ENCODE data around the gene NARF. TPM values are rescaled to one million over a fixed set of nuclear protein-coding genes. Genes with fewer than 3 reads are reported as not detected.
A peak's percentile ranks its signal among the peaks of the same experiment; 100 is the strongest.
"Not testable (repeated sequence)": the region's sequence is repeated elsewhere in the genome, so short reads cannot be mapped to it uniquely, and the experiment has no call there.

Gene NARF
- total RNA-seq, 1 donor from 2014 or later: 21.9 TPM

- Histone ChIP-seq H3K9ac (ENCODE audit: low read depth in 1 of 3, low read length in 3 of 3) (no peak overlapping the region), H3K9me3 (ENCODE audit: control insufficient read depth in 3 of 3, low read length in 3 of 3) (no peaks in the 10 kb centered on the region), H3K4me1 (ENCODE audit: control insufficient read depth in 3 of 3, insufficient read depth in 3 of 3, low read length in 3 of 3) (peaks cover 14 to 33% (median 17%) of the 10 kb centered on the region in 3 donors), H3K27me3 (ENCODE audit: control insufficient read depth in 3 of 3, insufficient read depth in 3 of 3, low read length in 3 of 3) (no peaks in the 10 kb centered on the region), H3K36me3 (ENCODE audit: control insufficient read depth in 3 of 3, insufficient read depth in 3 of 3, low read length in 3 of 3) (peaks cover 9 to 22% (median 13%) of the 10 kb centered on the region in 3 donors), H3K4me3 (ENCODE audit: low read length in 3 of 3) (no peak overlapping the region), H3K27ac (ENCODE audit: low read depth, low read length) (no peak overlapping the region)
Observed at GRCh38 chr17:82445542-82445941, 13.0 kb upstream of the NARF start.

GRCh38 chr17:82446124-82446523 lies 12.4 kb upstream of the NARF start:
- Histone ChIP-seq H3K27ac (ENCODE audit: low read depth, low read length) (no peak overlapping the region), H3K27me3 (ENCODE audit: control insufficient read depth in 3 of 3, insufficient read depth in 3 of 3, low read length in 3 of 3) (no peaks in the 10 kb centered on the region), H3K4me3 (ENCODE audit: low read length in 3 of 3) (no peak overlapping the region), H3K9ac (ENCODE audit: low read depth in 1 of 3, low read length in 3 of 3) (no peak overlapping the region), H3K4me1 (ENCODE audit: control insufficient read depth in 3 of 3, insufficient read depth in 3 of 3, low read length in 3 of 3) (peaks cover 16 to 34% (median 19%) of the 10 kb centered on the region in 3 donors), H3K9me3 (ENCODE audit: control insufficient read depth in 3 of 3, low read length in 3 of 3) (no peaks in the 10 kb centered on the region), H3K36me3 (ENCODE audit: control insufficient read depth in 3 of 3, insufficient read depth in 3 of 3, low read length in 3 of 3) (peaks cover 9 to 22% (median 13%) of the 10 kb centered on the region in 3 donors)

- Histone ChIP-seq H3K9ac (ENCODE audit: low read depth in 1 of 3, low read length in 3 of 3) (no peak overlapping the region), H3K4me3 (ENCODE audit: low read length in 3 of 3) (no peak overlapping the region), H3K27me3 (ENCODE audit: control insufficient read depth in 3 of 3, insufficient read depth in 3 of 3, low read length in 3 of 3) (no peaks in the 10 kb centered on the region), H3K36me3 (ENCODE audit: control insufficient read depth in 3 of 3, insufficient read depth in 3 of 3, low read length in 3 of 3) (peaks cover 9 to 22% (median 13%) of the 10 kb centered on the region in 3 donors), H3K27ac (ENCODE audit: low read depth, low read length) (no peak overlapping the region), H3K4me1 (ENCODE audit: control insufficient read depth in 3 of 3, insufficient read depth in 3 of 3, low read length in 3 of 3) (peaks cover 21 to 39% (median 24%) of the 10 kb centered on the region in 3 donors), H3K9me3 (ENCODE audit: control insufficient read depth in 3 of 3, low read length in 3 of 3) (no peaks in the 10 kb centered on the region)
Observed at GRCh38 chr17:82446649-82447048, 11.9 kb upstream of the NARF start.

GRCh38 chr17:82447876-82448275 lies 10.7 kb upstream of the NARF start:
- Histone ChIP-seq H3K27ac (ENCODE audit: low read depth, low read length) (no peak overlapping the region), H3K9ac (ENCODE audit: low read depth in 1 of 3, low read length in 3 of 3) (no peak overlapping the region), H3K9me3 (ENCODE audit: control insufficient read depth in 3 of 3, low read length in 3 of 3) (no peaks in the 10 kb centered on the region), H3K4me3 (ENCODE audit: low read length in 3 of 3) (no peak overlapping the region), H3K36me3 (ENCODE audit: control insufficient read depth in 3 of 3, insufficient read depth in 3 of 3, low read length in 3 of 3) (peaks cover 4 to 11% (median 7%) of the 10 kb centered on the region in 3 donors), H3K4me1 (ENCODE audit: control insufficient read depth in 3 of 3, insufficient read depth in 3 of 3, low read length in 3 of 3) (peaks cover 21 to 40% (median 24%) of the 10 kb centered on the region in 3 donors), H3K27me3 (ENCODE audit: control insufficient read depth in 3 of 3, insufficient read depth in 3 of 3, low read length in 3 of 3) (no peaks in the 10 kb centered on the region)

GRCh38 chr17:82449131-82449882 lies 9.2 kb upstream of the NARF start:
- H3K4me1 ChIP-seq (ENCODE audit: control insufficient read depth in 3 of 3, insufficient read depth in 3 of 3, low read length in 3 of 3): peaks cover 21 to 40% (median 24%) of the 10 kb centered on the region in 3 donors
- no peaks in the 10 kb centered on the region for H3K27me3 ChIP-seq (ENCODE audit: control insufficient read depth in 3 of 3, insufficient read depth in 3 of 3, low read length in 3 of 3)
- H3K27ac ChIP-seq (ENCODE audit: low read depth, low read length): peak overlapping the region; percentile 78
- H3K9ac ChIP-seq (ENCODE audit: low read depth in 1 of 3, low read length in 3 of 3): peak overlapping the region; percentile 77 to 86 (median 83)
- peak overlapping the region; percentile 82 to 90 (median 88) for H3K4me3 ChIP-seq (ENCODE audit: low read length in 3 of 3)
- H3K36me3 ChIP-seq (ENCODE audit: control insufficient read depth in 3 of 3, insufficient read depth in 3 of 3, low read length in 3 of 3): peaks cover 2 to 4% (median 3%) of the 10 kb centered on the region in 3 donors
- no peaks in the 10 kb centered on the region for H3K9me3 ChIP-seq (ENCODE audit: control insufficient read depth in 3 of 3, low read length in 3 of 3)

- peak overlapping the region; percentile 78 for H3K27ac ChIP-seq (ENCODE audit: low read depth, low read length)
- H3K9me3 ChIP-seq (ENCODE audit: control insufficient read depth in 3 of 3, low read length in 3 of 3): no peaks in the 10 kb centered on the region
- peaks cover 0 to 4% (median 0%) of the 10 kb centered on the region in 3 donors for H3K36me3 ChIP-seq (ENCODE audit: control insufficient read depth in 3 of 3, insufficient read depth in 3 of 3, low read length in 3 of 3)
- H3K4me3 ChIP-seq (ENCODE audit: low read length in 3 of 3): peak overlapping the region; percentile 82 to 90 (median 88)
- peaks cover 21 to 36% (median 24%) of the 10 kb centered on the region in 3 donors for H3K4me1 ChIP-seq (ENCODE audit: control insufficient read depth in 3 of 3, insufficient read depth in 3 of 3, low read length in 3 of 3)
- no peaks in the 10 kb centered on the region for H3K27me3 ChIP-seq (ENCODE audit: control insufficient read depth in 3 of 3, insufficient read depth in 3 of 3, low read length in 3 of 3)
- H3K9ac ChIP-seq (ENCODE audit: low read depth in 1 of 3, low read length in 3 of 3): peak overlapping the region; percentile 77 to 86 (median 83)
Observed at GRCh38 chr17:82449883-82450356, 8.6 kb upstream of the NARF start.

GRCh38 chr17:82450357-82451106 lies 8.0 kb upstream of the NARF start, which contains the start of gene CYBC1:
Gene CYBC1 (minus strand): TSS chr17:82450752. CDS start chr17:82449254, 1,498 bp downstream.
- H3K4me3 ChIP-seq (ENCODE audit: low read length in 3 of 3): peak within 1 kb of the TSS; percentile 84 to 90 (median 88)
- peak within 1 kb of the TSS; percentile 78 for H3K27ac ChIP-seq (ENCODE audit: low read depth, low read length)
- no peaks in the 10 kb centered on the region for H3K27me3 ChIP-seq (ENCODE audit: control insufficient read depth in 3 of 3, insufficient read depth in 3 of 3, low read length in 3 of 3)

GRCh38 chr17:82452162-82452561 lies 6.4 kb upstream of the NARF start:
- Histone ChIP-seq H3K27me3 (ENCODE audit: control insufficient read depth in 3 of 3, insufficient read depth in 3 of 3, low read length in 3 of 3) (no peaks in the 10 kb centered on the region), H3K36me3 (ENCODE audit: control insufficient read depth in 3 of 3, insufficient read depth in 3 of 3, low read length in 3 of 3) (peaks cover 0 to 4% (median 0%) of the 10 kb centered on the region in 3 donors), H3K9ac (ENCODE audit: low read depth in 1 of 3, low read length in 3 of 3) (no peak overlapping the region), H3K4me1 (ENCODE audit: control insufficient read depth in 3 of 3, insufficient read depth in 3 of 3, low read length in 3 of 3) (peaks cover 21 to 36% (median 24%) of the 10 kb centered on the region in 3 donors), H3K27ac (ENCODE audit: low read depth, low read length) (no peak overlapping the region), H3K9me3 (ENCODE audit: control insufficient read depth in 3 of 3, low read length in 3 of 3) (no peaks in the 10 kb centered on the region), H3K4me3 (ENCODE audit: low read length in 3 of 3) (no peak overlapping the region)

More at GRCh38 chr17:82450357-82451106, 8.0 kb upstream of the NARF start, which contains the start of gene CYBC1:
- Histone ChIP-seq H3K9ac (ENCODE audit: low read depth in 1 of 3, low read length in 3 of 3) (peak within 1 kb of the TSS; percentile 83 to 86 (median 86)), H3K4me1 (ENCODE audit: control insufficient read depth in 3 of 3, insufficient read depth in 3 of 3, low read length in 3 of 3) (peaks cover 20 to 31% (median 20%) of the 10 kb centered on the region in 3 donors), H3K36me3 (ENCODE audit: control insufficient read depth in 3 of 3, insufficient read depth in 3 of 3, low read length in 3 of 3) (peaks cover 0 to 4% (median 0%) of the 10 kb centered on the region in 3 donors), H3K9me3 (ENCODE audit: control insufficient read depth in 3 of 3, low read length in 3 of 3) (no peaks in the 10 kb centered on the region)

- H3K4me1 ChIP-seq (ENCODE audit: control insufficient read depth in 3 of 3, insufficient read depth in 3 of 3, low read length in 3 of 3): peaks cover 29 to 43% (median 32%) of the 10 kb centered on the region in 3 donors
Observed at GRCh38 chr17:82453151-82453550, 5.4 kb upstream of the NARF start.

More at GRCh38 chr17:82453151-82453550, 5.4 kb upstream of the NARF start:
- H3K27ac ChIP-seq (ENCODE audit: low read depth, low read length); H3K36me3 ChIP-seq (ENCODE audit: control insufficient read depth in 3 of 3, insufficient read depth in 3 of 3, low read length in 3 of 3); H3K9ac ChIP-seq (ENCODE audit: low read depth in 1 of 3, low read length in 3 of 3); H3K9me3 ChIP-seq (ENCODE audit: control insufficient read depth in 3 of 3, low read length in 3 of 3); H3K4me3 ChIP-seq (ENCODE audit: low read length in 3 of 3); H3K27me3 ChIP-seq (ENCODE audit: control insufficient read depth in 3 of 3, insufficient read depth in 3 of 3, low read length in 3 of 3): not testable (repeated sequence)

Data from skeletal muscle tissue (tissue), 4 donors.